ENCODE measurements around the gene EXOC2.

The EXOC2 gene

GRCh38 chr6:445571-446417, 247.1 kb downstream of the EXOC2 start:
- TF ChIP-seq CEBPB (IDR thresholded peaks at IDR 0.05), result no peak

- TF ChIP-seq TAF1 (IDR thresholded peaks at IDR 0.05; ENCODE audit: low read depth) (no peak), TCF12 (IDR thresholded peaks at IDR 0.05; ENCODE audit: low read depth) (no peak), EP300 (IDR thresholded peaks at IDR 0.05; ENCODE audit: borderline replicate concordance) (no peak), YY1 (IDR thresholded peaks at IDR 0.05; ENCODE audit: low read depth) (no peak), ZBTB7A (IDR thresholded peaks at IDR 0.05; ENCODE audit: low read depth) (no peak), MAX (IDR thresholded peaks at IDR 0.05) (no peak), NFIC (IDR thresholded peaks at IDR 0.05) (no peak), RAD21 (IDR thresholded peaks at IDR 0.05; ENCODE audit: low read depth) (no peak), REST (IDR thresholded peaks at IDR 0.05; ENCODE audit: low read depth) (no peak), CEBPB (IDR thresholded peaks at IDR 0.05) (no peak)
Measured at GRCh38 chr6:444653-445275, 248.2 kb downstream of the EXOC2 start.

GRCh38 chr6:443621-444159, 249.2 kb downstream of the EXOC2 start:
- no peak for TF ChIP-seq EGR1 (IDR thresholded peaks at IDR 0.05)
- no peak for TF ChIP-seq ZBTB7A (IDR thresholded peaks at IDR 0.05; ENCODE audit: low read depth)
- no peak for TF ChIP-seq TCF12 (IDR thresholded peaks at IDR 0.05; ENCODE audit: low read depth)
- no peak for TF ChIP-seq USF1 (IDR thresholded peaks at IDR 0.05)
- TF ChIP-seq TAF1 (IDR thresholded peaks at IDR 0.05; ENCODE audit: low read depth), result no peak
- TF ChIP-seq REST (IDR thresholded peaks at IDR 0.05; ENCODE audit: low read depth), result no peak
- no peak for TF ChIP-seq CEBPB (IDR thresholded peaks at IDR 0.05)
- TF ChIP-seq MAX (IDR thresholded peaks at IDR 0.05), result no peak
- no peak for TF ChIP-seq TEAD4 (IDR thresholded peaks at IDR 0.05)
- no peak for TF ChIP-seq FOXM1 (IDR thresholded peaks at IDR 0.05; ENCODE audit: borderline replicate concordance, low read depth)
- TF ChIP-seq RAD21 (IDR thresholded peaks at IDR 0.05; ENCODE audit: low read depth), result no peak
- TF ChIP-seq CREB1 (IDR thresholded peaks at IDR 0.05; ENCODE audit: low read depth), result no peak
- TF ChIP-seq YY1 (IDR thresholded peaks at IDR 0.05; ENCODE audit: low read depth), result no peak
- TF ChIP-seq NFIC (IDR thresholded peaks at IDR 0.05), result no peak
- no peak for TF ChIP-seq EP300 (IDR thresholded peaks at IDR 0.05; ENCODE audit: borderline replicate concordance)

- TF ChIP-seq MAX (IDR thresholded peaks at IDR 0.05), result no peak
- TF ChIP-seq NFIC (IDR thresholded peaks at IDR 0.05), result no peak
- TF ChIP-seq EGR1 (IDR thresholded peaks at IDR 0.05), result no peak
- TF ChIP-seq CEBPB (IDR thresholded peaks at IDR 0.05), result no peak
- TF ChIP-seq TAF1 (IDR thresholded peaks at IDR 0.05; ENCODE audit: low read depth), result no peak
Measured at GRCh38 chr6:441126-441920, 251.6 kb downstream of the EXOC2 start.

GRCh38 chr6:439641-440167, 253.2 kb downstream of the EXOC2 start:
- TF ChIP-seq TCF12 (IDR thresholded peaks at IDR 0.05; ENCODE audit: low read depth) (no peak), CREB1 (IDR thresholded peaks at IDR 0.05; ENCODE audit: low read depth) (no peak), MAX (IDR thresholded peaks at IDR 0.05) (no peak), REST (IDR thresholded peaks at IDR 0.05; ENCODE audit: low read depth) (no peak), ZBTB7A (IDR thresholded peaks at IDR 0.05; ENCODE audit: low read depth) (no peak), USF1 (IDR thresholded peaks at IDR 0.05) (no peak), EGR1 (IDR thresholded peaks at IDR 0.05) (no peak)
